Bladder microvascular endothelial cell (primary cell): Measurements from ENCODE around the gene MFAP3L. TPM values are rescaled to one million over a fixed set of nuclear protein-coding genes. Genes with fewer than 3 reads are reported as not detected.

Source experiments
- total RNA-seq: library from RNA; depleted of rRNA; stranded (reverse); fragments of >200 nt; gene quantifications from 2 replicates; pipeline ENCODE4 v1.2.3, GENCODE V29; 2014

Gene MFAP3L
- total RNA-seq: 0.16 and 43.0 TPM in 2 replicates

DNA sequence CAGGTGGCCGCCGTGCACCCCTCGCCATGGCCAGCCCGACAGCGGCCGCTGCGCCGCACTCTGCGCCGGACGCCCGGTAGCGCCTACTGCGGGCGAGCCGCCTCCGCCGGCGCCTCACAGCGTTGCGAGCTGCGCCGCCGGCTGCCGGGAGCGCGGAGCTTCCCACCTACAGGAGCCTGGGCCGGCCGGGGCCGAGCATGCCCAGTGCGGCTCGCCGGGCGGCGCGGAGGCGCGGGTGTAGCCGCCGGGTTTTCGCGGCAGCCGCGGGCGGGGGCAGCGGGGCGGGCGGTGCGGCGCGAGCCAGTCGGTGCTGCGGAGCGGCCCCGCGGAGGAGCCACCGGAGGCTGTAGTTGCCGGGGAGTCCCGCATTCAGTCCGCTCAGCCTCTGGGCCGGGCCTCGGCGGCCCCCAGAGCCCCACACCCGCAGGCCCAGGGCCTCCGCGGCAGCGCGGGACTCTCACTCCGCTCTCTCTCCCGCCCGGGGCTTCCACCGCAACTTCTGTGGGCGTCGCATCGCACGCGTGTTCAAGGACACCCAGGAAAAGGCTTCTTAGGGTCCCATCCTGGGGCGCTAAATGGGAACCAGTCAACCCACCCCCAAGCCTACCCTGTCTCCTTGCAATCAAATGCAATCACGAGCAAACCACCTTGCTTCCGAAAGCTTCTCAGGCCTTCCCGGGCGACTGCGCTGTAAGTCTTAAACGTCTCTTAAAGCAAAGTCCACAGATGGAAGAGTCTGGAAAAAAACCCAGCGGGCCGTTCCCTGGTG lies at the start of gene MFAP3L:
TSS of gene MFAP3L (minus strand) at position 143 of the 769 bp plus-strand sequence. CDS start 20,518 bp downstream, outside the sequence.

Other genes with a start within 250 kb of the MFAP3L start
- 0.32 and 2.3 TPM in 2 replicates for gene AADAT, start 63.6 kb upstream of the MFAP3L start, total RNA-seq